Glutamatergic neuron (in vitro differentiated cells): ENCODE results near the gene FRAT2. TPM values are rescaled to one million over a fixed set of nuclear protein-coding genes. Genes with fewer than 3 reads are reported as not detected.

ENCODE experiments used
- DNase-seq: peaks from one replicate; pipeline ENCODE4 v3.0.0; 2022
- H3K27ac Mint-ChIP-seq: one replicate; pipeline ENCODE4 v1.8.0; 2020; ENCODE audit warnings: mild to moderate bottlenecking, mixed read lengths, inconsistent platforms; ENCODE audit not compliant: unreplicated experiment
- H3K27me3 Mint-ChIP-seq: one replicate; pipeline ENCODE4 v1.8.0; 2020; ENCODE audit warnings: mild to moderate bottlenecking, moderate library complexity, mixed read lengths, inconsistent platforms; ENCODE audit not compliant: unreplicated experiment
- H3K36me3 Mint-ChIP-seq: one replicate; pipeline ENCODE4 v1.8.0; 2020; ENCODE audit warnings: mild to moderate bottlenecking, mixed read lengths, inconsistent platforms; ENCODE audit not compliant: unreplicated experiment
- H3K4me1 Mint-ChIP-seq: one replicate; pipeline ENCODE4 v1.8.0; 2020; ENCODE audit warnings: mild to moderate bottlenecking, low read depth, mixed read lengths, inconsistent platforms; ENCODE audit not compliant: unreplicated experiment
- H3K4me3 Mint-ChIP-seq: one replicate; pipeline ENCODE4 v1.8.0; 2020; ENCODE audit warnings: mild to moderate bottlenecking, mixed read lengths, inconsistent platforms; ENCODE audit not compliant: unreplicated experiment
- H3K9me3 Mint-ChIP-seq: one replicate; pipeline ENCODE4 v1.8.0; 2020; ENCODE audit warnings: mild to moderate bottlenecking, moderate library complexity, mixed read lengths, inconsistent platforms; ENCODE audit not compliant: unreplicated experiment
- CTCF ChIP-seq: fragments of 200-600 bp; sonication (generic); IDR thresholded peaks from one replicate; pipeline ENCODE4 v1.5.0; 2021; ENCODE audit not compliant: partially characterized antibody, unreplicated experiment
- total RNA-seq: library from RNA; stranded (reverse); fragmentation: NEBNext Ultra II Directional; extraction: Animal tissue kit (Norgen Biotek cat#: 25700); gene quantifications from one replicate; pipeline ENCODE4 v1.2.1, GENCODE V29; 2021; ENCODE audit not compliant: unreplicated experiment

The FRAT2 gene
- total RNA-seq, 1 donor from 2014 or later = 15.9 TPM

DNA sequence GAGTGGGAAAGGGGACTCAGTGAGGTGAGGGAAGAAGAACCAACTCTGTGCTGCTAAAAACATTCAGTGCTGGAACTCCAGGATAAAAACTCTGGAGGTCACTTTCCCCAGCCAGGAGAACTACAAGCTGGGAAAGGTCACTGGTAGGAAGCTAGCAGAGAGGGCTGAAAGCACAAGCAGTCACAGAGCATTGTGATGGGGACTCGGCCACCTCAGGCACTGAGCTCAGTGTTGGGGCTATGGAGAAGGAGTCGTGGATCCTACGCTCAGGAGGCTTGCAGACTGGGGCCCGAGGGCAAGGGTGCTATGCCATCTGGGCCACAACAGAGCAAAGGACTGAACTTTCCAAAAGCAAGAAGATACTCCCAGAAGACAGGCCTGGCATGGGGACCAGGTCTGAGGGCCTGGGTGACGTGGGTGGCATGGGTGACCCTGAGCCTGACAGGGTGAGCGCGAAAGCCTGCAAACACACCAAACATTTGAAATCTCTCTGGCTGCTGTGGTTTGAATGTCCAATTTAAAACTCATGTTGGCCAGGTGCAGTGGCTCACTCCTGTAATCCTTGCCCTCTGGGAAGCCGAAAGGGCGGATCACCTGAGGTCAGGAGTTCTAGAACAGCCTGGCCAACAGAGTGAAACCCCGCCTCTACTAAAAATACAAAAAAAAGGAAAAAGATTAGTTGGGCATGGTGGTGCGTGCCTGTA, 32.3 kb downstream of the FRAT2 start:
- Mint-ChIP-seq H3K36me3 (no peaks in the 10 kb centered on the region), H3K4me3 (no peak overlapping the region), H3K27me3 (no peaks in the 10 kb centered on the region), H3K9me3 (no peaks in the 10 kb centered on the region), H3K4me1 (no peaks in the 10 kb centered on the region), H3K27ac (no peak overlapping the region)
- no peak for DNase-seq
- TF ChIP-seq CTCF = no peak

- Mint-ChIP-seq H3K36me3 (no peaks in the 10 kb centered on the region), H3K9me3 (no peaks in the 10 kb centered on the region), H3K4me1 (no peaks in the 10 kb centered on the region), H3K4me3 (no peak overlapping the region), H3K27me3 (no peaks in the 10 kb centered on the region), H3K27ac (no peak overlapping the region)
- no peak for TF ChIP-seq CTCF
- no peak for DNase-seq
Measured at GRCh38 chr10:97300980-97301379, 33.5 kb downstream of the FRAT2 start.

- H3K9me3 Mint-ChIP-seq = no peaks in the 10 kb centered on the region
- TF ChIP-seq CTCF = no peak
- no peaks in the 10 kb centered on the region for H3K27me3 Mint-ChIP-seq
- no peak overlapping the region for H3K27ac Mint-ChIP-seq
- no peak for DNase-seq
- no peak overlapping the region for H3K4me3 Mint-ChIP-seq
- no peaks in the 10 kb centered on the region for H3K4me1 Mint-ChIP-seq
- H3K36me3 Mint-ChIP-seq = no peaks in the 10 kb centered on the region
Measured at GRCh38 chr10:97298223-97298571, 36.3 kb downstream of the FRAT2 start.

DNA sequence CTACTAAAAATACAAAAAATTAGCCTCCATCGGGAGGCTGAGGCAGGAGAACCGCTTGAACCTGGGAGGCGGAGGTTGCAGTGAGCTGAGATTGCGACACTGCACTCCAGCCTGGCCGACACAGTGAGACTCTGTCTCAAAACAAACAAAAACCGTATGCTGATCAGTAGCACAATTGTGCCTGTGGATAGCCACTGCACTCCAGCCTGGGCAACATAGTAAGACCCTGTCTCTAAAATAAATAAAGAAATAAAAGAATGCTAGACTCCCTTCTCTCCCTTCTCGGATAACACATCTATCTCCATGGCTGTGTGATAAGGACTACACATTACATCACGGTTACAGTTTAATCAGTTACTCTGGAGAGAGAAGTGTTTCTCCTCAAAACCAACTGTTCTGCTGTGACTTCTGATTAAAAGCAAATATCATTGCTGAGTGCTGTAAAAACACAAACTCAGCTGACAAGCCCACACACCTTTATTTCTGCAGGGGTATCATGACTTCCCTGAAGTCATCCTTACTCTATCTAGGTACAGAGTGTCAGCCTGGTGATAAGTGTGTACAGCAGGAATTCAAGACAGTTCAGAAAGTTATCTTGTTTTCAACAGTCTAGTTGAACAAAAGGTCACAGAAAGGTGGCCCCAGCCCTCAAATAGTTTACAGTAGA, 36.8 kb downstream of the FRAT2 start:
- no peaks in the 10 kb centered on the region for H3K36me3 Mint-ChIP-seq
- TF ChIP-seq CTCF = no peak
- no peak overlapping the region for H3K4me3 Mint-ChIP-seq
- no peaks in the 10 kb centered on the region for H3K27me3 Mint-ChIP-seq
- H3K9me3 Mint-ChIP-seq = peaks cover 1% of the 10 kb centered on the region
- no peak overlapping the region for H3K27ac Mint-ChIP-seq
- H3K4me1 Mint-ChIP-seq = no peaks in the 10 kb centered on the region
- no peak for DNase-seq

- H3K27ac Mint-ChIP-seq = peak overlapping the region; percentile 79
- peaks cover 7% of the 10 kb centered on the region for H3K9me3 Mint-ChIP-seq
- peaks cover 4% of the 10 kb centered on the region for H3K4me1 Mint-ChIP-seq
- peak overlapping the region; percentile 93 for H3K4me3 Mint-ChIP-seq
- no peaks in the 10 kb centered on the region for H3K36me3 Mint-ChIP-seq
- TF ChIP-seq CTCF = no peak
- DNase-seq = no peak
- H3K27me3 Mint-ChIP-seq = peaks cover 2% of the 10 kb centered on the region
Measured at GRCh38 chr10:97292862-97293198, 41.7 kb downstream of the FRAT2 start.
